ENCODE results near the gene HIC2. TPM values are rescaled to one million over a fixed set of nuclear protein-coding genes. Genes with fewer than 3 reads are reported as not detected.
"Not testable (repeated sequence)": the region's sequence is repeated elsewhere in the genome, so short reads cannot be mapped to it uniquely, and the experiment has no call there.

The HIC2 gene
- total RNA-seq, 1 donor from 2014 or later = 5.5 TPM

- DNase-seq (ENCODE audit: low spot score) = not testable (repeated sequence)
Measured at GRCh38 chr22:21490556-21490955, 73.4 kb downstream of the HIC2 start.

GRCh38 chr22:21492271-21492670, 75.1 kb downstream of the HIC2 start:
- not testable (repeated sequence) for DNase-seq (ENCODE audit: low spot score)

GRCh38 chr22:21493789-21494782, 76.9 kb downstream of the HIC2 start:
- DNase-seq (ENCODE audit: low spot score) = not testable (repeated sequence)

GRCh38 chr22:21497984-21498383, 80.8 kb downstream of the HIC2 start:
- not testable (repeated sequence) for DNase-seq (ENCODE audit: low spot score)

- not testable (repeated sequence) for DNase-seq (ENCODE audit: low spot score)
Measured at GRCh38 chr22:21498489-21498888, 81.3 kb downstream of the HIC2 start.

GRCh38 chr22:21499623-21500506, 82.7 kb downstream of the HIC2 start:
- DNase-seq (ENCODE audit: low spot score) = not testable (repeated sequence)

Other genes starting within 250 kb of the HIC2 start
- 0.06 TPM for gene RIMBP3B, start 33.6 kb upstream of the HIC2 start, total RNA-seq
- 0.16 TPM for gene TMEM191C, start 50.0 kb downstream of the HIC2 start, total RNA-seq
- 0.26 TPM for gene RIMBP3C, start 134.1 kb downstream of the HIC2 start, total RNA-seq
- gene UBE2L3, start 150.3 kb downstream of the HIC2 start, total RNA-seq = 48.2 TPM
- gene YDJC, start 212.7 kb downstream of the HIC2 start, total RNA-seq = 6.0 TPM
- gene CCDC116, start 215.4 kb downstream of the HIC2 start, total RNA-seq = 0.39 TPM
- 31.6 TPM for gene SDF2L1, start 224.9 kb downstream of the HIC2 start, total RNA-seq
- 23.6 TPM for gene PPIL2, start 248.6 kb downstream of the HIC2 start, total RNA-seq

All from mesenteric fat pad (tissue), 1 donor.